ENCODE data around the gene SH3GLB2.

SH3GLB2 gene

DNA sequence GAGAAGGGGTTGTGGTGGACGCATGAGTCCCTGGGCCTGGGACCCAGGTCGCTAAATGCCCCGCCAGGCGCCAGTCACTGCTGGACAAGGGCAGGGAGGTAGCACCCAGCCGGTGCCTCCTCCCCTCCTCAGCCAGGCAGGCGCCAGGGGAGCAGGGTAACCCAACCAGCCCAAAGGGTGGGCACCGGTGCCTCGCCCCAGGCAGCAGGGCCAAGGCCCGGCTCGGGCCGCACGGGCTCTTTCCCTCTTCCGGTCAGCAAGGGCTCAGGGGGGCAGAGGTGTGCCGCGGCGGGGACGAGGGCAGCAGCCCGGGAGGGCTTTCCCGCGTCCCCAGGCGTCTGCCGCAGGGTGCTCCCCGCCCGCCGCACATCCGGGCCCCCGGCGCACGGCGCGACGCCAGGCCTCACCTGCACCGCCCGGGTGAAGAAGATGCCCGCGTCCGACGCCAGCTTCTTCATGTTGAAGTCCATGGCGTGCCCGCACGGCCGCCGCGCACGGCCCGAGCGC lies 393 bp downstream of the SH3GLB2 start:
- DNase-seq (ENCODE audit: low read depth) = no peak
- TF ChIP-seq, protein P1, sequence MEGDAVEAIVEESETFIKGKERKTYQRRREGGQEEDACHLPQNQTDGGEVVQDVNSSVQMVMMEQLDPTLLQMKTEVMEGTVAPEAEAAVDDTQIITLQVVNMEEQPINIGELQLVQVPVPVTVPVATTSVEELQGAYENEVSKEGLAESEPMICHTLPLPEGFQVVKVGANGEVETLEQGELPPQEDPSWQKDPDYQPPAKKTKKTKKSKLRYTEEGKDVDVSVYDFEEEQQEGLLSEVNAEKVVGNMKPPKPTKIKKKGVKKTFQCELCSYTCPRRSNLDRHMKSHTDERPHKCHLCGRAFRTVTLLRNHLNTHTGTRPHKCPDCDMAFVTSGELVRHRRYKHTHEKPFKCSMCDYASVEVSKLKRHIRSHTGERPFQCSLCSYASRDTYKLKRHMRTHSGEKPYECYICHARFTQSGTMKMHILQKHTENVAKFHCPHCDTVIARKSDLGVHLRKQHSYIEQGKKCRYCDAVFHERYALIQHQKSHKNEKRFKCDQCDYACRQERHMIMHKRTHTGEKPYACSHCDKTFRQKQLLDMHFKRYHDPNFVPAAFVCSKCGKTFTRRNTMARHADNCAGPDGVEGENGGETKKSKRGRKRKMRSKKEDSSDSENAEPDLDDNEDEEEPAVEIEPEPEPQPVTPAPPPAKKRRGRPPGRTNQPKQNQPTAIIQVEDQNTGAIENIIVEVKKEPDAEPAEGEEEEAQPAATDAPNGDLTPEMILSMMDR (IDR thresholded peaks at IDR 0.05; ENCODE audit: low read length, missing control alignments) = no peak
- H3K4me3 ChIP-seq (replicated peaks; ENCODE audit: low read depth, low read length) = peak overlapping the region; percentile 68

DNA sequence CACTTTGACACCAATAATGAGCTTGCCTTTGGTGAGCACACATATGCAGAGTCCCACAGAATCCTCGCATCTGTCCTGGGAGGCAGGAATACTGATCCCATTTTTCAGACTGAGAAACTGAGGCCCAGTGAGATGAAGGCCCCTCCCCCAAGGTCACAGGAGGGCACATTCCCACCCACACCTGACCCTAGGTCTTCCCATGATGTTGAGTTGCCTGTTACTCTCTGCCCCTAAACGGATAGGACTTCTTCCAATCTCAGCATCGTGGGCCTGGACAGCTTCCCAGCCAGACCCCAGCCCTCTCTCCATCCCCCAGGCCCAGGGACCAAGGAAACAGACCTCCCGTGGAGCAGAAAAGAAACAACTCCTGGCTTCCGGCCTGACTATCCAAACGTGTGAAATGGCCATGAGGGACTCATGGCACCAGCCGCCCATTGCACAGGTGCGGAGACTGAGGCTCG lies 877 bp downstream of the SH3GLB2 start:
- TF ChIP-seq, protein P1 (IDR thresholded peaks at IDR 0.05; ENCODE audit: low read length, missing control alignments) = no peak
- peak overlapping the region; percentile 68 for H3K4me3 ChIP-seq (replicated peaks; ENCODE audit: low read depth, low read length)
- DNase-seq (ENCODE audit: low read depth) = no peak

DNA sequence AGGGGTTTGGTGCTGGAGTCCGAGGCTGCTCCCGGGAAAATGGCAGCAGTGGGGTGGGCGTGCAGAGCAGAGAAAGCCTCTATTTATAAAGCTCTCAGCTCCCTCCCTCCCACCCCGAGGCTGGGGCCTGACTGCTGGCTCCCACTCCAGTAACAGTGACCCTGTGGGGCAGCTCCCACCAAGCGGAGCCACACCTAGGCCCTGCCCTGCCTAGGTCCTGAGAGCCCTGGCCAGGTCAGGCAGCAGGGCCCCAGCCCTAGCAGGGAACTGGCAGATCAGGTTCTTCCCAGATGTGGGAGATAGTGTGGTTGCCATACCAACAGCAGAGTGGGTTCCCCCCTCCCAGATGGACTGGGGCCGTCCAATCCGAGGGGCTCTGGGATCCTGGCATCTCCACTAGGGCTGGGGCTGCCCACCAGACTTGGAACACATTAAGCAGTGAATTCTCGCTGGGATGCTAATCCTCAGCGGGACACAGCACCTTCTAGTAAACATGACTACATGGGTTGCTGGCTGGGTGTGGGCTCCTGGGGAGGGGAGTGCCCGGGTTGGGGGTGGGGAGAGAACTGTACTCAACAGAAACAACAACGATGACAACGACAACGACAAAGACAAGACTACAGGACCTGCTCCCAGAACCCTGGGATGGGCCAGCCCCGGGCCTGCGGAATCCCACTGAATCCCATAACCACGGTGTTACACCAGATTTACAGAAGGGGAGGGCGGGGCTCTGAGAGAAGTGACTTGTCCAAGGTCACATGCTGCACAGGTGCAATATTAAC lies 1.5 kb downstream of the SH3GLB2 start:
- peak overlapping the region; percentile 68 for H3K4me3 ChIP-seq (replicated peaks; ENCODE audit: low read depth, low read length)
- no peak for DNase-seq (ENCODE audit: low read depth)
- TF ChIP-seq, protein P1 (IDR thresholded peaks at IDR 0.05; ENCODE audit: low read length, missing control alignments) = no peak

DNA sequence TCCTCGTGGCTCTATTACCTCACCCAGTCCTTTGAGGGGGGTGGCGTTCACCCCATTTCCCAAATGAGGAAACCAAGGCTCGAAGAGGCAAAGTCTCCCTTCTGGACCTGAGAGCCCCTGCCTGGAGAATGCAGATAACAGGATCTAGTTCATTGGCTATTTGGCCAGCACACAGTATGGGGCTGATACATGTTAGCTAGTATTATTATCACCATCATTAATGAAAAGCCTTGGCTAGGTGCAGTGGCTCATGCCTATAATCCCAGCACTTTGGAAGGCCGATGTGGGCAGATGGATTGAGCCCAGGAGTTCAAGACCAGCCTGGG lies 4.3 kb downstream of the SH3GLB2 start:
- DNase-seq (ENCODE audit: low read depth) = no peak
- H3K4me3 ChIP-seq (replicated peaks; ENCODE audit: low read depth, low read length) = no peak overlapping the region
- TF ChIP-seq, protein P1 (IDR thresholded peaks at IDR 0.05; ENCODE audit: low read length, missing control alignments) = no peak

DNA sequence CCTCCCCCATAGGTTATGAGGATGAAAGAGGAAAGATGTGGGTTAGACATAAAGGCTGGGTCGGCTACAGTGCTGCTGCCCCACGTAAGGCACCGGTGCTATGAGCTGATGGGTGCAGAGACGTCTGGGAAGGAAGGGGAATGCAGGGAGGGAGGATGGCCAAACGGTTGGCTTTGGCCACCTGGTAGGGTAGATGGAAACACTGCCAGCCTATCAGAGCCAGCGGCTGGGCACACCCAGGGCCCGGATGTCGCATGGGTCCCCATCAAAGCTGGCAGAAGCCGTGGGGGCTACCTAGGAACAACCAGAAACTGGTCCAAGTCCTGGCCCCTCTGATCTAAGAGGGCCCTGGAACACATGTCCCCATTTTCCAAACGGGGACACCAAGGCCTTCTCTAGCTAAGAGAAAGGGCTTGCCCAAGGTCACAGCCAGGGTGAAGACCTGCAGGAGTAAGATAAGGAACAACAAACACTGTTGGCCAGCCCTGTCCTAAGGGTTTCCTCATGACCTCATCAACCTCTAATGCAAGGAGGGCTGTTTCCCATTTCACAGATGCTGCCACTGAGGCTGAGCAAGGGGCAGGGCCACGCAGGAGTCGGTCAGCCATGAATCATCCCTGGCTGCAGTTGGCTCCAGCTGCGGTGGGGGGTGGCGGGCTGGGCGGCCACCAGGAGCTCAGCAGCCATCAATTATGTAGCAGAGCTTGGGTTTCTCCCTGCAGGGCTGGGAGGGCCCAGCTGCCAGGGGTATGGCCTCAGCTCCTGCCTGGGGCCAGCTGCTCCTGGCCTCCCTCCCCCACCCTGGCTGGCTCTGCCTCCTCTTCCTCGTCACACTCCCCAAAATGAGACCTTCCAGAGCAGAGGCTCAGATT lies 4.9 kb downstream of the SH3GLB2 start:
- no peak overlapping the region for H3K4me3 ChIP-seq (replicated peaks; ENCODE audit: low read depth, low read length)
- TF ChIP-seq, protein P1 (IDR thresholded peaks at IDR 0.05; ENCODE audit: low read length, missing control alignments) = no peak
- peak; percentile 62 for DNase-seq (ENCODE audit: low read depth)

DNA sequence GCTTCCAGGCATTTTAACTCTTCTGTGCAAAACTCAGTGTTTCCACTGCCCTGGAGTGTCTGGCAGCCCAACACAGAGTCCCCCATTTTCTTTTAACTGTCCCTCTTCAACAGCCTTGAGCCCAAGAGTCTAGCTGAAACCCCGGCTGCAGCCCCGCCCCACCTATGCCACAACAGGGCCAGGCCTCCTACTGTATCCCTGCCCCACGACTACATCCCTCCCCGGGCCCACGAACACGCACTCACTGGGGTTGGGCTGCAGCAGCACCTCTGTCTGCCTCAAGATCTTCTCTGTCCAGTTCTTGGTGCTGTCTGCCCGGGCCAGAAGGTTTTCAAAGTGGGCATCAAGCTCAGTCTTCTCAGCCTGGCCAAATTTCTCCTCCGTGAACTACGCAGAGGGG lies 6.1 kb downstream of the SH3GLB2 start:
- H3K4me3 ChIP-seq (replicated peaks; ENCODE audit: low read depth, low read length) = no peak overlapping the region
- TF ChIP-seq, protein P1 (IDR thresholded peaks at IDR 0.05; ENCODE audit: low read length, missing control alignments) = no peak

More for the DNA sequence above, 6.1 kb downstream of the SH3GLB2 start:
- DNase-seq (ENCODE audit: low read depth) = no peak
